ENCODE data around the gene MAB21L1.

GRCh38 chr13:35500144-35500543, 23.7 kb upstream of the MAB21L1 start:
- TF ChIP-seq CTCF (IDR thresholded peaks at IDR 0.05) (no peak), EP300 (IDR thresholded peaks at IDR 0.05) (no peak)

Data from sigmoid colon (tissue), 4 donors.